PC-3 (cell line): ENCODE measurements around the gene ZFYVE28. TPM values are rescaled to one million over a fixed set of nuclear protein-coding genes. Genes with fewer than 3 reads are reported as not detected.

ENCODE experiments used
- ATAC-seq: fragments of 200-7000 bp; cut with Tn5 transposase; 2 replicates; pipeline ENCODE4 v1.9.1; 2020; ENCODE audit warnings: mild to moderate bottlenecking, moderate library complexity
- BruUV-seq: library from RNA; stranded (reverse); fragments of 400-500 nt; replicated peaks from 2 replicates; lab custom pipeline; 2021; lab: Mats Ljungman, UMichigan
- CTCF ChIA-PET: fragments of 300-600 bp; sonication (Branson Sonifier 250); formaldehyde crosslinking; loops from one replicate; lab custom pipeline; 2022; ENCODE audit warnings: antibody characterized with exemption; lab: Charles Lee
- POLR2A ChIA-PET: fragments of 300-600 bp; sonication (Branson Sonifier 250); formaldehyde crosslinking; loops from one replicate; lab custom pipeline; 2022; ENCODE audit warnings: antibody characterized with exemption; ENCODE audit not compliant: unreplicated experiment; lab: Charles Lee
- DNase-seq: peaks from one replicate; pipeline ENCODE4 v3.0.0-alpha.2; 2015
- H2AFZ ChIP-seq: fragments of 300-600 bp; sonication (generic); 2 replicates; pipeline ENCODE4 v1.6.0; 2016; ENCODE audit warnings: antibody characterized with exemption, low read length
- H3F3A ChIP-seq: fragments of 300-600 bp; sonication (generic); one replicate; pipeline ENCODE4 v1.6.0; 2017; ENCODE audit warnings: antibody characterized with exemption, low read length, control low read depth, mild to moderate bottlenecking; ENCODE audit not compliant: unreplicated experiment
- H3K27ac ChIP-seq: fragments of 300-600 bp; sonication (generic); 2 replicates; pipeline ENCODE4 v1.5.1; 2016; ENCODE audit warnings: mild to moderate bottlenecking, low read length
- H3K27me3 ChIP-seq: fragments of 300-600 bp; sonication (generic); 2 replicates; pipeline ENCODE4 v1.6.1; 2016; ENCODE audit warnings: low read length, mixed read lengths
- H3K36me3 ChIP-seq: fragments of 300-600 bp; sonication (generic); 2 replicates; pipeline ENCODE4 v1.6.1; 2016; ENCODE audit warnings: low read depth, mixed run types, low read length, mixed read lengths
- H3K4me1 ChIP-seq: fragments of 300-600 bp; sonication (generic); 2 replicates; pipeline ENCODE4 v1.5.1; 2016; ENCODE audit warnings: low read length; ENCODE audit not compliant: insufficient read depth
- H3K4me2 ChIP-seq: fragments of 300-600 bp; sonication (generic); 2 replicates; pipeline ENCODE4 v1.6.0; 2016; ENCODE audit warnings: low read length
- H3K4me3 ChIP-seq: fragments of 300-600 bp; sonication (generic); 2 replicates; pipeline ENCODE4 v1.5.1; 2016; ENCODE audit warnings: mild to moderate bottlenecking, low read length, mixed read lengths
- H3K79me2 ChIP-seq: fragments of 300-600 bp; sonication (generic); 2 replicates; pipeline ENCODE4 v1.6.1; 2017; ENCODE audit warnings: low read length, mixed read lengths
- H3K9ac ChIP-seq: fragments of 300-600 bp; sonication (generic); 2 replicates; pipeline ENCODE4 v1.6.0; 2016; ENCODE audit warnings: mild to moderate bottlenecking, low read length
- H3K9me2 ChIP-seq: fragments of 300-600 bp; sonication (generic); replicated peaks from 2 replicates; pipeline ENCODE4 v1.6.1; 2016; ENCODE audit warnings: mixed run types, low read length, mixed read lengths
- H3K9me3 ChIP-seq: fragments of 300-600 bp; sonication (generic); 2 replicates; pipeline ENCODE4 v1.6.1; 2016; ENCODE audit warnings: low read length, mixed read lengths
- H4K20me1 ChIP-seq: fragments of 300-600 bp; sonication (generic); 2 replicates; pipeline ENCODE4 v1.6.1; 2016; ENCODE audit warnings: low read length, mixed read lengths
- CTCF ChIP-seq: fragments of 300-600 bp; sonication (generic); conservative IDR thresholded peaks from 2 replicates; pipeline ENCODE4 v1.5.1; 2017; ENCODE audit warnings: antibody characterized with exemption, low read depth, mild to moderate bottlenecking, low read length
- EZH2 ChIP-seq: fragments of 300-600 bp; sonication (generic); IDR thresholded peaks from one replicate; pipeline ENCODE4 v1.6.1; 2017; ENCODE audit warnings: antibody characterized with exemption, mild to moderate bottlenecking, low read length; ENCODE audit not compliant: unreplicated experiment
- EZH2phosphoT487 ChIP-seq: fragments of 300-600 bp; sonication (generic); IDR thresholded peaks from 2 replicates; pipeline ENCODE4 v1.6.1; 2018; ENCODE audit warnings: mild to moderate bottlenecking, antibody characterized with exemption, low read length, borderline replicate concordance
- intact Hi-C: fragments of 100-400 bp; cut with micrococcal nuclease; formaldehyde crosslinking; loops from 2 replicates; pipeline ENCODE4 v1.9.0; 2023
- total RNA-seq: library from RNA; depleted of rRNA; stranded (reverse); fragments of >200 nt; gene quantifications from 2 replicates; pipeline ENCODE4 v1.2.3, GENCODE V29; 2014

ZFYVE28 gene
- total RNA-seq, 1 experiment from 2014 or later: 8.0 TPM

GRCh38 chr4:2389691-2390090 is 28.8 kb downstream of the ZFYVE28 start:
- no peaks in the 10 kb centered on the region for H3F3A ChIP-seq
- no peaks in the 10 kb centered on the region for H3K79me2 ChIP-seq
- H3K36me3 ChIP-seq: no peaks in the 10 kb centered on the region
- no peak overlapping the region for H3K9ac ChIP-seq
- H3K27ac ChIP-seq: no peak overlapping the region
- H3K9me3 ChIP-seq: no peaks in the 10 kb centered on the region
- ChIA-PET CTCF (no interaction called here), POLR2A (no interaction called here)
- no peak overlapping the region for H3K4me2 ChIP-seq
- no peak for DNase-seq
- intact Hi-C loops: no loop called here
- no peak for TF ChIP-seq EZH2
- TF ChIP-seq EZH2phosphoT487: no peak
- TF ChIP-seq CTCF: no peak
- no peak overlapping the region for H3K4me3 ChIP-seq
- BruUV-seq: no TSS peak
- H3K4me1 ChIP-seq: no peaks in the 10 kb centered on the region
- no peak for ATAC-seq
- H3K9me2 ChIP-seq: no peaks in the 10 kb centered on the region
- H3K27me3 ChIP-seq: no peaks in the 10 kb centered on the region
- no peaks in the 10 kb centered on the region for H4K20me1 ChIP-seq
- H2AFZ ChIP-seq: no peak overlapping the region

- BruUV-seq: no TSS peak
- Histone ChIP-seq H3K9ac (no peak overlapping the region), H3K79me2 (no peaks in the 10 kb centered on the region), H3K27me3 (no peaks in the 10 kb centered on the region), H3K4me1 (no peaks in the 10 kb centered on the region), H3K27ac (no peak overlapping the region), H4K20me1 (no peaks in the 10 kb centered on the region), H2AFZ (no peak overlapping the region), H3F3A (no peaks in the 10 kb centered on the region), H3K4me2 (no peak overlapping the region), H3K4me3 (no peak overlapping the region), H3K9me2 (no peaks in the 10 kb centered on the region), H3K36me3 (no peaks in the 10 kb centered on the region), H3K9me3 (no peaks in the 10 kb centered on the region)
- ATAC-seq (no peak), DNase-seq (no peak)
- TF ChIP-seq EZH2phosphoT487 (no peak), CTCF (no peak), EZH2 (no peak)
- ChIA-PET POLR2A (no interaction called here), CTCF (no interaction called here)
- intact Hi-C loops: no loop called here
These were observed 29.8 kb downstream of the ZFYVE28 start for GRCh38 chr4:2388429-2389182.

- CTCF ChIA-PET: no interaction called here
- DNase-seq: no peak
- H3K27me3 ChIP-seq: no peaks in the 10 kb centered on the region
- no peaks in the 10 kb centered on the region for H3K79me2 ChIP-seq
- H3K4me2 ChIP-seq: no peak overlapping the region
- no peak overlapping the region for H3K27ac ChIP-seq
- intact Hi-C loops: no loop called here
- H3K9me2 ChIP-seq: no peaks in the 10 kb centered on the region
- H3K4me3 ChIP-seq: no peak overlapping the region
- H4K20me1 ChIP-seq: no peaks in the 10 kb centered on the region
- no peak overlapping the region for H3K9ac ChIP-seq
- no peak for TF ChIP-seq EZH2
- no peak for TF ChIP-seq CTCF
- no peak for TF ChIP-seq EZH2phosphoT487
- no peaks in the 10 kb centered on the region for H3K4me1 ChIP-seq
- BruUV-seq: no TSS peak
- H3K36me3 ChIP-seq: no peaks in the 10 kb centered on the region
- H2AFZ ChIP-seq: no peak overlapping the region
- no peaks in the 10 kb centered on the region for H3K9me3 ChIP-seq
- no peak for ATAC-seq
- POLR2A ChIA-PET: no interaction called here
- H3F3A ChIP-seq: no peaks in the 10 kb centered on the region
These were observed 30.6 kb downstream of the ZFYVE28 start for GRCh38 chr4:2387829-2388228.
